Uterine smooth muscle cell (primary cell): Measurements from ENCODE around the gene DNAH9. TPM values are rescaled to one million over a fixed set of nuclear protein-coding genes. Genes with fewer than 3 reads are reported as not detected.

Experiments used
- total RNA-seq: library from RNA; depleted of rRNA; stranded (reverse); fragments of >200 nt; gene quantifications from 2 replicates; pipeline ENCODE4 v1.2.3, GENCODE V29; 2014

Gene DNAH9
- total RNA-seq = 0.11 TPM in 1 of 2 replicates, not detected in the other

GRCh38 chr17:11598274-11599221 is at the start of gene DNAH9:
DNAH9 (plus strand) TSS chr17:11598470; CDS start chr17:11598499, 29 bp downstream.

GRCh38 chr17:11997147-11997971 is 399.1 kb downstream of the DNAH9 start, which contains the start of gene ZNF18:
ZNF18 (minus strand) TSS chr17:11997475; CDS start chr17:11992829, 4,646 bp downstream.

